DMS114 treated with DMSO at 0.1 percent for 48 hours (cell line): ENCODE results near the gene KCTD10.
A peak's percentile ranks its signal among the peaks of the same experiment; 100 is the strongest.
"Not testable (repeated sequence)": the region's sequence is repeated elsewhere in the genome, so short reads cannot be mapped to it uniquely, and the experiment has no call there.

ENCODE experiments used
- DNase-seq: peaks from one replicate; lab custom pipeline; 2025; ENCODE audit not compliant: unreplicated experiment; lab: John Stamatoyannopoulos, UW

The KCTD10 gene

GRCh38 chr12:109449845-109450532 lies 27.1 kb downstream of the KCTD10 start:
- no peak for DNase-seq

GRCh38 chr12:109448707-109449390 lies 28.3 kb downstream of the KCTD10 start:
- DNase-seq, result no peak

DNA sequence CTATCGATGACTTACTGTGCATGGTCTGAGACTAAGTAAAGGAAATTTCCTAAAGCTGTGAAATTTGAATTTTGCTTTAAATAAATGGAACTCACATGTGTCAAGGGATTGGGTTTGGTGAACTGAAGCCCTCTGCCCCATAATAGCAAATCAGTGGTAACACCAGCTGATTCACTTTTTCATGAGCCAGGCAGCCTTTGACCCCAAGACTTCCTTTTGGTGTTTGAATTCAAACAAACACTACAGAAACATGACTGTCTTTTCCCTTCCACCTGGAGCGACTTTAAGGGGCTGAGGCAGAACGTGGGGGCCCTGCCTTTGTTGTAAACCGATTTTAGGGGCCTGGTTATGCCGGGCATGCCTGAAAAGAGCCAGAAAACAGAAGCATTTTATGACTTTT lies 28.8 kb downstream of the KCTD10 start:
- no peak for DNase-seq

- DNase-seq, result no peak
These were observed 29.6 kb downstream of the KCTD10 start for GRCh38 chr12:109447482-109447881.

GRCh38 chr12:109446869-109447268 lies 30.2 kb downstream of the KCTD10 start:
- DNase-seq, result no peak

GRCh38 chr12:109445191-109445609 lies 31.9 kb downstream of the KCTD10 start:
- DNase-seq, result no peak

DNA sequence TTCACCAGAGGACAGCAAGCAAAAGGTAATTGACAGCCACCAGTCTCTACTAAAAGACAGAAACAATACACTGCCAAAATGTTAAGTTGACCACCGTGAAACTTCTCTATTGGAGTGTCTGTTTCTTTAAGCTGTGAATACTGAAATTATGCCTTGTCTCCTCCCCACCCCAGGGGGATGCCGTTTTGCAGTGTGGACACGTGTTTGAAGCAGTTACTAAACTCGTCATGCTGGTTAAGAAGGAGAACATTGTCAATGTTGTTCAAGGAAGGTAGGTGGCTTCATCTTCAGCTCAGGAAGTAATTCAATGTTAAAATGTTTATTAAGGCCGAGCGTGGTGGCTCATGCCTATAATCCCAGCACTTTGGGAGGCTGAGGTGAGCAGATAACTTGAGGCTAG lies 32.8 kb downstream of the KCTD10 start:
- DNase-seq, result no peak

- no peak for DNase-seq
These were observed 33.3 kb downstream of the KCTD10 start for GRCh38 chr12:109443794-109444193.

- no peak for DNase-seq
These were observed 36.1 kb downstream of the KCTD10 start for GRCh38 chr12:109440851-109441490.

DNA sequence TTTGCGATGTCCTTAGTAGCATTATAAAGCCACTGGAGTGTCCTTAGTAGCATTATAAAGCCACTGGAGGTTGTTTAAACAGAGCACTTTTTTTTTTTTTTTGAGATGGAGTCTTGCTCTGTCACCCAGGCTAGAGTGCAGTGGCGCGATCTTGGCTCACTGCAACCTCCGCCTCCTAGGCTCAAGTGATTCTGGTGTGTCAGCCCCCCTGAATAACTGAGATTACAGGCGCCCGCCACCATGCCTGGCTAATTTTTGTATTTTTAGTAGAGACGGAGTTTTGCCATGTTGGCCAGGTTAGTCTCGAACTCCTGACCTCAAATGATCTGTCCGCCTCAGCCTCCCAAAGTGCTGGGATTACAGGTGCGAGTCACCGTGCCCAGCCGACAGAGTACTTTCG lies 37.1 kb downstream of the KCTD10 start:
- not testable (repeated sequence) for DNase-seq

GRCh38 chr12:109439181-109439580 lies 37.9 kb downstream of the KCTD10 start:
- no peak for DNase-seq

DNA sequence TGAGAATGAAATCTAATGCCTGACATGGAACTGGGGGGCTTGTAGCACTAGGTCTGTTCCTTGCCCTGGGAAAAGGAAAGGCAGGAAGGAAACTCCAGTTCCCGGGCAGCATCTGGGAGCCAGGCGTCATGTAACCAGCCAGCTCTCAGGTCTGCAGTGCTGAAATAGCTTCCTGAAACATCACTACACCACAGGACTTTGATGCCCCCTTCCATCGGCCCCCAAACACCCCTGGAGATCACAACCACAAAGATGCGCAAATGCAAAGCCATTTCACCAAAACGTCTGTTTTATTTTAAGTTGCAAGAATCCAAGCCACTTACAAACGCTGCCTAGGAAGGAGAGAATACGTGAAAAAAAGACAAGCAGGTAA lies 40.9 kb downstream of the KCTD10 start:
- DNase-seq, result no peak

DNA sequence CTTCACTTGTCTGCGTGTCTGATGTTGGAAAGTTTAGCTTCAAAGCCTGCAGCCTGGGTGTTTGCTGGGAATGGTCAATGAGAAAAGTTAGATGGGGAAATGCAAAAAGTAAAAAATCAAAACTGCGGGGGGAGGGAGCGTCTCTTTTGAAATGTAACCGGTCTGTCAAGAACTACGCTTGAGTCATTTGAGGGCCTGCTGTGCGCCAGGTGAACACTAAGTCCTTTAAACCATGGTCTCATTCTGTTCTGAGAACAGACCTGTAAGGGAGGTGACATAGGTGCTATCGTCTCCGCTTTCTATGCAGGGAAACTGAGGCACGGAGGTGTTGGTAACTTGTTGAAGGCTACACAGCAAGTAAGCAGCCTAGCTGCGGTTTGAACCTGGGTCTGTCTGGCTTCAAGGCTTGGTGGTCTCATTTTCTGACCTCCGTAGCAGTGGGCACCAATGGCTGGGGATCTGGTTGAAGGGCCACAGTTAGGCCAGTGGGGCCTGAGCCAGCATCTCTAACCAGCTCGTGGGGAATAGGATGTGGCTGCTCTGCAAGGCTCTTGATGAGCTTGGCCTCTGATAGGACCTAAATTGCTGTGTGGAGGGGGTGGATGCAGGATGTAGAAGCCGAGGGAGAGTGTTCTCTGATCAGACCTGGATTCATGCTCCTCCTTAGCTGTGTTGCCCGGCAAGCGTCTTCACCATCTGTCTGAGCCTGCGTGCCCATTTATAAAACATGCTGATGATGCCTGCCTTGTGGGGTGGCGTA lies 41.5 kb downstream of the KCTD10 start:
- no peak for DNase-seq

DNA sequence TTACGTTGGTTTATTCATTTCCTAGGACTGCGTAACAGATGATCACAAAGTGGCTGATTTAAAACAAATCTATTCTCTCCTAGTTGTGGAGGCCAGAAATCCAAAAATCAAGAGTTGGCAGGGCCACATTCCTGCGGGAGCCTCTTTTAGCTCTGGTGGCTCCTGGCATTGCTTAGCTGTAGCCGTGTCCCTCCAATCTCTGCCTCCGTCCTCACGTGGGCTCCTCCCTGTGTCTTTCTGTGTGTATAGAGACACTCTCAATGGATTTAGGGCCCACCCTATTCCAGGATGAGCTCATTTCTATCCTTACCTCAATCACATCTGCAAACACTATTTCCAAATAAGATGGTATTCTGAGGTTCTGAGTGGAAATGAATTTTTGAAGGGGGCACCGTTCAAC lies 42.5 kb downstream of the KCTD10 start:
- no peak for DNase-seq

- DNase-seq, result no peak
These were observed 43.5 kb downstream of the KCTD10 start for GRCh38 chr12:109433618-109434017.

- DNase-seq, result peak; percentile 57
These were observed 44.2 kb downstream of the KCTD10 start for GRCh38 chr12:109432842-109433304.

- DNase-seq, result no peak
These were observed 44.7 kb downstream of the KCTD10 start for GRCh38 chr12:109432431-109432830.

GRCh38 chr12:109430244-109430643 lies 46.9 kb downstream of the KCTD10 start:
- DNase-seq, result no peak

GRCh38 chr12:109428804-109429203 lies 48.3 kb downstream of the KCTD10 start:
- not testable (repeated sequence) for DNase-seq

DNA sequence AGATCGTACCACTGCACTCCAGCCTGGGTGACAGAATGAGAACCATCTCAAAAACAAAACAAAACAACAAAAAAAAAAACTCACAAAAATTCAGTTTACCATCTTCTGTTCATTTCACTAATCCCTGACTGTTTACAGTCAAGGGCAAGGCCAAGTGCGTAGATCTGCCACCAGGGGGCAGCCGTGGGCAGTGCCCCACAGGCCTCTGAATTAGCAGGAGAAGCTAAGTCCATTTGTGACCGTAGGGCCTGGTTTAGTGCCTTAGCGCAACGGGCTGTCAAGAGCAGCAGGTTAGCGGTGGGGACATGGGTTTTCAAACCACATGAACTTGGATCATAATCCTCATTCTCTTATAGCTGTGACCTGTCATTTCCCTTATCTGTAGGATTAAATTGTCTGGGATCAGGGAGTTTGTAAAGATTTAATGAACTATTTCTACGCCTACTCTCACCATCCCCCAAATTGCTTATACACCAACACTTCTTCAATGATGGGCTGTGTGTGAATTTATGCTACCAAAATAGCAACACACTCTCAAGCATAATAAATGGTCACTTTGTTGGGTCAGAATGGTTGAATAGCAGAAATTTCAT lies 49.0 kb downstream of the KCTD10 start:
- DNase-seq, result peak; percentile 75

DNA sequence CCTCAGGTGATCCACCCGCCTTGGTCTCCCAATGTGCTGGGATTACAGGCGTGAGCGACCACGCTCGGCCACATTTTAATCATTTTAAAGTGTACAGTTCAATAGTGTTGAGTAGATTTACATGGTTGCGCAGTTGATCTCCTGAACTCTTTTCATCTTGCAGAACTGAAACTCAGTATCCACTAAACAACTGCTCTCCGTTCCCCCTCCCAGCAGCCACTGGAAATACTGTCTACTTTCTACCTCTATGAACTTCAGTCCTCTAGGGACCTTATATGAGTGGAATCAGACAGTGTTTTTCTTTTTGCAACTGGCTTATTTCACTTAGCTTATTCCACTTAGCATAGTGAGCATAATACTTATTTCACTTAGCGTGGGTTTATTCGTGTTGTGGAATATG lies 53.7 kb downstream of the KCTD10 start:
- no peak for DNase-seq
